HG03354 (cell line): ENCODE data around the gene TCF12.

Source experiments
- ATAC-seq: cut with Tn5 transposase; IDR thresholded peaks from one replicate; pipeline ENCODE4 v1.9.1; 2021; ENCODE audit warnings: mild to moderate bottlenecking; ENCODE audit not compliant: unreplicated experiment, poor library complexity, severe bottlenecking

The TCF12 gene

DNA sequence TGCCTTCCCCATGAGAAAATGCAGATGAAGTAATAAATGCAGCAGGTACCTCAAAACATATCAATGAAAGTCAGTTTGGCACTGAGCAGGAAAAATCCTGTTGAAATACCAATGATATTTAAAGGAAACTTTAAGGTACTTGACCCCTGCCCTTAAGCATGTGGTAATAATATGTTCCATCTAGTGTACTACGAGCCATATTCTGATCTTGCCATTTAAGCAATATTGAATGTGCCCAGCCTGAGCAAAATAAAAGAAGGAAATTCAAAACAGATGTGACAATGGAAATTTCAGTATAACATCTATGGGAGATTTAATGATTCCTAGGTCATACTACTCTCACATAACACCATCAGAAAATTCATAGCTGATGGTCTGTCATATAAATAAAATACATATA, 266.1 kb downstream of the TCF12 start:
- no peak for ATAC-seq

DNA sequence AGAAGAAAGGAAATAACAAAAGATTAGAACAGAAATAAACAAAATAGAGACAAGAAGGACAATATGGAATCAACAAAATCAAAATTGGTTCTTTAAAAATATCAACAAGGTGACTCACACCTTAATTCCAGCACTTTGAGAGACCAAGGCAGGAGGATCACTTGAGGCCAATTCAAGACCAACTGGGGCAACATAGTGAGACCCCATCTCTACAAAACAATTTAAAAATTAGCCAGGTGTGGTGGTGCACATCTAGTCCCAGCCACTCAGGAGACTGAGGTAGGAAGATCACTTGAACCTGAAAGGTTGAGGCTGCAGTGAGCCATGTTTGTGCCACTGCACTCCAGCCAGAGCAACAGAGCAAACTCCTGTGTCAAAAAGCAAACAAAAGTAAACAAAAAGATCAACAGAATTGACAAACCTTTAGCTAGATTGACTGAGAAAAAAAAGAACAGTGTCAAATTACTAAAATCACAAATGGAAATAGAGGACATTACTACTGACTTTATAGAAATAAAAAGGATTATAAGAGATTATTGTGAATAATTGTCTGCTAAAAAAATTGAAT, 267.1 kb downstream of the TCF12 start:
- ATAC-seq = no peak

DNA sequence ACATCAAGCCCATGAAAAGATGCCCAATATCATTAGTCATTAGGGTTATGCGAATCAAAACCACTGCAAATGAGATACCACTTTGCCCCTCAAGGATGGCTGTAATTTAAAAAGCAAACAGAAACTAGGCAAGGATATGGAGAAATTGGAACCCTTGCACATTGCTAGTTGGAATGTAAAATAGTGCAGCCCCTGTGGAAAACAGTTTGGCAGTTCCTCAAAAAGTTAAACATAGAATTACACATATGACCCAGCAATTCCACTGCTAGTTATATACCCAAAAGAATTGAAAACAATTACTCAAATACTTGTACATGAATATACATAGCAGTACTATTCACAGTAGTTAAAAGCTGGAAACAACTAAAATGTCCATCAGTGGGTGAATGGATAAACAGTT, 271.0 kb downstream of the TCF12 start:
- ATAC-seq = no peak

DNA sequence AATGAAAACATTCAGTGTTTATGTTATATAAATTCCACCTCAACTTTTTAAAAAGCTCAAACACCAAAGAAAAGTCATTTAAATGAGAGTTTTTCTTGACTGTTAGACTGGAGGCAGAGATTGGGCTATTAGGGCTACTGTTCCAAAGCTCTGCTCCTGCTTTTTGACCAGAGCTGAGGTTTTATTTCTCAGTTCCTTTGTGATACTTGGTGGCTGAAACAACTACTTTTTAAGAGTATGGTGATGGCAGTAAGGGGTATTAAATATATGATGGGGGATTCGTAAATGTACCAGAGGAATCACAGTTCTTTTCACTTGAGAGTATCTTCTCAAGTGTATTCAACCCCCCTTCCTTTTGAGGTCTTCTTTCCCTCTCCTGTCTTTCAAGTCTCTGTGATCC, 271.8 kb downstream of the TCF12 start:
- ATAC-seq = peak; percentile 52

DNA sequence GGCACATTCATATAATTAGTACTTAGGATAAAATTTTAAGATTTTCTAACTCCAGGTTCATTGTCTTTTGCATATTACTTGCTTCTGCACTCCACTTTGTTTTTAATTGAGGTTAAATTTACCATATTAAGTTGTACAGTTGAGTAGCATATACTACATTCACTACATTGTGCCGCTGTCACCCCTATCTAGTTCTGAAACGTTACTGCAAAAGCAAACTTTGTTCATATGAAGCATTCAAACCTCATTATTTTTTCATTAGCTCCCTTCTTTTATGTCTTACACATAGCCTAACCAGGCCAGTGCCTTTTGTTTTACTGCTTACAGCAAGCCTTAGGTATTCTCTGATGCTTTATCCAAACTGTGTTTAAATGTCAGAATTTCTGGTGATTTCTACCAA, 274.7 kb downstream of the TCF12 start:
- ATAC-seq = no peak

DNA sequence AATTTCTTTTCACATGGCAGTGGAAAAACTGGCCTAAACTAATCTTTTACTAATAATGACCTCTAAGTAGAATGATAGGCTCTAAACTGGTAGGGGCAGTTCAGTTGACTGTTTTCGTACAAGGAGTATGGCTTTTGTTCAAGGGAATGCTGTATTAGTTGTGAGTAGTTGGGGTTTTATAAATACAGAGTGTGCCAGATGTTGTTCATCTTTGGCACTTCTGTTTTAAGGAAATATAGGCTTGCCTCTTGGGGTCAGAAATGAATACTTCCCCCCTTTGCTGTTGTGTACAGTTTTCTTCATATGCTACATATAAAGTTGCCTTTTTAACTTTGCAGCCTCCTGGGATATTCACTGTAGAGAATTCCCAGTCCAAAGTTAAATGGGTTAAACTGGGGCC, 276.9 kb downstream of the TCF12 start:
- ATAC-seq = no peak

DNA sequence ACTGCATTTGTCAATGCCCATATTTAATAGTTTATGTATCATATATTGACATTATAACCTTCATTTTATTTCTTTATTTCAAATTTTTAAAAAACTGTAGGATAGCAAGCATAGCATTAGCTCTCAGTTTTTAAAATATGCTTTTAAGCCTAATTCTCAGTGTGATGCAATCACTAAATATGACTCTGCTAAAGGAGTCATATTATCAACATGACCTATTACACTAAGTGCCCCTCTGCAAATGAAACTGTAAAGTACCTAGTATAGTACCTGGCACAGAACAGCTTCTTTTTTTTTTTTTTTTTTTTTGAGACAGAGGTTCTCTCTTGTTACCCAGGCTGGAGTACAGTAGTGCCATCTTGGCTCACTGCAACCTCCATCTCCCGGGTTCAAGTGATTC, 278.4 kb downstream of the TCF12 start:
- no peak for ATAC-seq

DNA sequence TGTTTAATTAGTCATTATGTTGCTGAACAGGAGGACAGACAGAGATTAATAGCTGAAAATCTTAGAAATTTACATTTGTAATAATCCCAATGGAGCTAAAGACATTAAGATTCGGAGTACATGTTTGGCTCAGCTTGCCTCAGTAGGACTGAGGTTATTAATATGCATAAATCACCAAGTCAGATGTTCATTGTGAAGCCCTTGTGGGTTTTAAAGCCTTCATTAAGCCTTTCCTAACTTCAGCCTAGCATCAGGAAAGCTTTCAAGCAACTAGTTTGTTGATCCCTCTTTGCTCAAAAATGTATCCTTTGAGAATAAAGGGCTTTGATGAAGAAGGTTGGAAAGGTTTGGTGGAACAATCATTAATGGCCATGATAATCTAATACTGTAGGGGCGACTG, 279.7 kb downstream of the TCF12 start:
- no peak for ATAC-seq

DNA sequence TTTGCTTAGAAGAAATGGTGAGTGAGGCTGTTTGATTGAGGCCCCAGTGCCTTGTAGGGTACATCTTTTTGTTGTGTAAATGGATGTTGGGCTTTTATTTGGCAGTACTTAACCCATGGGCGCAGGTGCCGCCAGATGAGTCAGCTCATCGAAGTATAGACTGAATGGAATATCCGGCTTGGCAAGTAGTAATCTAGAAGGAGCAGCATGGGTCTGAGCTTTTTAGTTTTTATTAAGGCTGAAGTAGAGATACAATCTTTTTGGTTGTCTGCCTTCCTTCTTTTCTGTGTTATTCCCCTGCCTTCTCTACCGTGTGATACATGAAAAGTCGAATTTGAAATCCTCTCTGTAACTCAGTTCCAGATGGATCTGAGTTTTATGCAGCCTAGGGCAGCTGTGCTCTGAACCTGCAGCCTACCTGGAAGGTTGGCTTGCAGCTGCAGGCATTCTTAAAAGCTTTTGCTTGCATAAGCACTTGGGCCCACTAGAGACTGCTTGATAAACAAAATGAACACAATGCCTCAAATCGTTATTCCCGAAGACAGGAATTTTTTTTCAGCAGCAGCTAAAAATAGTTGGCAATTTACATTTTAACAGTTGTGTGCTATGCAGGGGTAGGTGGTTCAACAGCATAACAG, 280.3 kb downstream of the TCF12 start:
- ATAC-seq = no peak

DNA sequence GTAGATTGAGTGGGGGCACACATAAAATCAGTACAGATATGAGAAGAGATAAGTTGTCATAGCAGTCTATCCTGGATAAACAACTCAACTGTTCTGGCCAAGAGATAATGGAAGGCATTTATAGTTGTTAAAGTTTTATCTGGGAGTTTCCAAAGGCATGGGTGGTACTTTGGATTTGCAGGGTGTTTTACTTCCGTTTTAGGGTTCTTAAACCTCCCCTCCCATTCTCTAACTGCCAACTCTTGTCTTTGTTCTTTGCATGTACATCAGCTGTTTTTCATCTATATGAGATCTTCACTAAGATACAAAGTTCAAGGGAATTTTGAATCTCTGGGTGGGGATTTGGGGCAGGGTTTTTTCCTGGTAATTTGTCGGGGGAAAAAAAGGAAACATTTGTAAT, 283.1 kb downstream of the TCF12 start:
- no peak for ATAC-seq

DNA sequence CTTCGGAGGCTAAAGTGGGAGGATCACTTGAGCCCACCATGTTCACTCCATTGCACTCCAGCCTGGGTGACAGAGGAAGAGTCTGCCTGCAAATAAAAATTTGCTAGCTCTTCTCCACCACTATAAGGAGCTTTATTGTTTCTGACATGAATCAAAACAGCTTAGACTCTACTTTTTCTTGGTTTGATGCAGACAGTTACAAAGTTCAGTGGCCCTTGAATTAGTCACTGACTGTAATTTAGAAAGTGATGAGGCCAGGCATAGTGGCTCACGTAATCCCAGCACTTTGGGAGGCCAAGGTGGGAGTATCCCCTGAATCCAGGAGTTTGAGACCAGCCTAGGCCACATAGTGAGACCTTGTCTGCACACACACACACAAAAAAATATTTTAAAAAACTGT, 285.5 kb downstream of the TCF12 start:
- ATAC-seq = no peak

DNA sequence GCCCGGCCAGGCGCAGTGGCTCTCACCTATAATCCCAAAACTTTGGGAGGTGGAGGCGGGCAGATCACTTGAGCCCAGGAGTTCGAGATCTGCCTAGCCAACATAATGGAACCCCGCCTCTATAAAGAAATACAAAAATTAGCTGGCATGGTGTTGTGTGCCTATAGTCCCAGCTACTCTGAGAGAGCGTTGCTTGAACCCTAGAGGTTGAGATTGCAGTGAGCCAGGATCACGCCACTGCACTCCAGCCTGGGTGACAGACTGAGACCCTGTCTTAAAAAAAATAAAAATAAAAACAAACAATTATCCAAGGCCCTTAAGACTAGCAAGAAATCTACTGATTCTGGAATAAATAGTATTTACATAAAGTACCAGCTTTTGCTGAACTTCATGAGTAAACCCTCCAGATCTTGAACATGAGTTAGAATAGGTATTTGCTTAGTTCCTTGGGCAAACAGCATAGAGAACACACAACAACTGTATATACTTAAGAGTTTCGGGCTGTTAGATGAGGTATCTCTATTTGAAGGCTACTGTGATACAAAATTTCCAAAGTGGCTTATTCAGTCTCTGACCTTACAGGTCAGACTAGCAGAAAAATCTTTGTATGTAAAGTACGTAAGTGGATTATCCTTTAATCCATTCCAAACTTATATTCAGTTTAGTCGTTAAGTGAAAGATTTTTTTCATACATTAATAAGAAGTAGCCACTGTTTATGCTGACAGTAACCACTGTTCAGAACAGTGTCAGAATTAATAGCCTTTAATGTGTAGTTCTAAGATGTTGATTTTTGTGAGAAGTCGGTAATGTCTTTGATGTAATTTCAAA, 286.8 kb downstream of the TCF12 start:
- ATAC-seq = no peak

DNA sequence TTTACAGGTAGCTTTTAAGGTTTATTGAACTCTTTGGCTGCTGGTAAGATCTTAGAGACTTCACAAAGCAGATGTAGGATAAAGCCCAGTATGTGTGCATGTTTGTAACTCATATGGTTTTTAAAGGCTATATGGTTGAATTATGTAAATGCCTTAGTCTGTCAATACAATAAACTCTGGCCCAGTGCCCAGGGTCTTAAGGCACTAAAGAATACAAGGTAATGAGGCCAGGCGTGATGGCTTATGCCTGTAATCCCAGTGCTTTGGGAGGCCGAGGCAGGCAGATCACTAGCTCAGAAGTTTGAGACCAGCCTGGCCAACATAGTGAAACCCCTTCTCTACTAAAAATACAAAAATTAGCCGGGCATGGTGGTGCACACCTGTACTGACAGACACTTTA, 287.6 kb downstream of the TCF12 start:
- ATAC-seq = no peak

DNA sequence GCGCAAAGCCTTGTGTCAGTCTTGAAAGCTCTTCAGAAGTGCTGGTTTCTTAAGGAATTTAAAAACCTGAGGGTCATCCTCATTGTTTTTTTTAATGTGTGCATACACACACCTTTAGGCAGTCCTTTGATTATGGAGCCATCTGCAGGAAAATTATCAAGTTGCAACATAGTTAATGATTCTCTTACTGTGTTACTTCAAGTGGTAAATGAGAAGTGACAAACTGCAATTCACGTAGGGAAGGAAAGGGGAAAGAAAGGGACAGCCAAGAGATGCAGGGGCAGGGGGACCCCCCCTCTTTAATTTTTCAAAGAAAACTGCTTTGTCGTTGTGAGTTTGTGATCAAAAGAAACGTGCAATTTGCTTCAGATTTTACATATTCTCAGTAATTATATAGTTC, 295.4 kb downstream of the TCF12 start:
- peak; percentile 69 for ATAC-seq

DNA sequence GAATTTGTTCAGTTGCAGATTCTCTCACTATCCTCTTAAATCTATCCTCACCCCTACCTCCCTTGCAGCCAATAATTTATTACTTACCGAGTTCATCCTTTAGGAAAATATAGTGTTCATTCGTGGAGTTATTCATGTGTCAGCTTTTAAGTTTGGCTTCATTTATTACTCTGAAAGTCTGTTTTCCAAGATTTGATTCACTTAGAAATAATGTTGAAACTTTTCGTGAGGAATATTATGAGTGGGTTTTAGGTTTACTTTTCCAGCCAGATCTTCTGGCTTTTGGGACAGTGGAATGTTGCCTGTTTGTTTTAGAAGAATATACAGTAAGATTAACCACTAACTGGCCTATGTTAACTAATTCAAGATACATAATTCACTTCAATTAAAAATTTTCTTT, 296.9 kb downstream of the TCF12 start:
- ATAC-seq = no peak

DNA sequence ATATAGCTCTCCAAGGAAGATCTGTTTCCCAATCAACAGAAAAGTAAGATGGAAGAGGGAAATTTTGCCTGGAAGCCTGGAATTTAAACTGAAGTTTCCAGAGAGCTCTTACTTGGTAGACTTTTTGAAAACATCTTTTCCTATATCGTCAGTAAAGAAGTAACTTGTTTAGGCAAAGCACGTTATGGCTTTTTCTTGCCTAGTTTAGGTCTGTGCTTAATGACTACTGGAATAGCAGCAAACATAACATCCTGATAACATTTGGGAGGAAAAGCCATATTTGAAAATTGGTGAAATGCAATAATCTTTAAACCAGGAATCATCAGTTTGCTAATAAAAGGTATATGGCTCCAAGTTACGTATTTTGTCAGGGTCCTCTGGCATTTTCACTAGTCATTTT, 297.4 kb downstream of the TCF12 start:
- ATAC-seq = no peak

DNA sequence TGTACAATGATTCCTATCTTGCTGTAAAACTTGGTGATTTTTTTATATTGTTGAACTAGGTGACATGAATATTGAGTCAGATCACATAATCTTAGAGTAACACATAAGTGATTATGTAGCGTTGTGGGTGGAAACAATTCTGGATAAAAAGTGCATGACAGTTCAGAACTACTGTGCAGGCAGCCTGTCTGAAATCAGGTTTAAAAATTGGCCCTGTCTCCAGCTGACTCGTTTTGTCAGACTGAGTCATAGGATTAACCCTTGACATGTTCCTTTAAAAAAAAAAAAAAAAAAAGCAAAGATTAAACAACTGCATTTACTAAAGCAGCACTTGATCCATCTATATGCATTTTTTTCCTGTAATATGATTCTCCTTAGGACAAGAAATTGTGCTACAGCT, 297.8 kb downstream of the TCF12 start:
- no peak for ATAC-seq

DNA sequence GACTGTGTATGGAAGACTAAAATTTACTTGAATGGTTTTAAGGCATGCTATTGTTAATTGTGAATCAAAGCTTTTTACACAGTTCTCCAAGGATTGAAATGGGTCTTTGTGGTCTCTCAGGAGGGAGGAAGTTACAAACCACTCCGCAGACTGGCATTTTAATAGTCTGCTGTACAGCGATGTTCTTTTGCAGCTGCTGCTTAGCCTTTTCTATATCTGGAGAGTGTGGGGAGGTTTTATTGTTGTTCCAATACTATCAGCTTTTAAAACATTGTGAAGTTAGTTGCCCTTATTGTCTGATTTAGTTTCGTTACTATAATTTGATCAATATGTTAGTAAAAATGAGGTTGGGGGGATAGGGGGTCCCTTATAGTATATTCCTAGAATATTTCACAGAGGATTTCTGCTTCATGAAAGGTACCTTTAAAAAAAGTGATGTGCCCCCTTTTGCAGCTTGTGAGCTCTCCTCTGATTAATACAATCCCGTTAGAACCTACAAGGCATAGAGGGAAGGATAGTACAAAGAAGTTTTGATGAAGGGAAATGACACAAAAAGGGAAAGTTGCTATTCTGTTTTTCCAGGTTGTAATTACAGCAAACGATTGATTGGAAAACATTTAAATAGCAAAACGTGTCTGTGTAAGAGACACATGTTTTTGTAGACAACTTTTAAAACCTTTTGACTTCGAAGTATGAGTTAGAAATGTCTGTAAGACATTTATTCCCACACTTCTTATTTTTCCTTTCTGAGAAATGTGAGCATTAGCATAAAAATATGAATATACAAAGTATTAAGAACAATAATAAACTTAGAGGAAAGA, 299.5 kb downstream of the TCF12 start:
- ATAC-seq = no peak

DNA sequence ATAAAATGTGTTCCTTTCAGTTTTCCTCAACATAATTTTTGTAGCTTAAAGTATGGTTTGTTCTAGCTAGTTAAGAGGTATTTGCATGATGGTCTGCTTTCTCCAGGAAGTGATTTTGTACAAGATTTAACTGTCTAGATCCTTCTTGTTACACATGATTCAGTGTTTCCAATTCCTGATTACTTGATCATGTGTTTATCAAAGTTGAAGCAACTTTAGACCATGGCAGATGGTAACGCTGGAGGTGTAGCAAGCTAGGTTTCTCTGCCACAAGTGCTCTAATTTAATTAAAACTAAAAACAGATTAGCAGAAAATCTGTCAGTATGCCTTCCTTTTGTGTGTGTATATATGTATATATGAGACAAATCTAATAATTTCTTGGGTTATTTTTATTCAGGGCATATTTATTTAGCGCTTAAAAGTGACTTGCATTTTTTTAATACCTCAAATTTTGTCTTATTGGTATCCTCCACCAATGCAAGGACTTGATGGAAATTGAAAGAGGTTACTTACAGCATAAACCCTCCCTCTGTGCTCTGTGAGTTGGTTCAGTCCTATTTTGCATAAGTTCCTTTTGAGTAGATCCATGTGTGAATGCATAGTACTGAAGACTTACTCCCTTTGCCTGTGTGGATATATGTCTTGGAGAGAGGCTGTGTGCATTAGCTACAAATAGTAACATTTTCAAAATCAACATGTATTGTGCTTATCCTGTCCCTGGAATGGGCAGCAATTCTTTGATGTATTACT, 300.6 kb downstream of the TCF12 start:
- no peak for ATAC-seq

DNA sequence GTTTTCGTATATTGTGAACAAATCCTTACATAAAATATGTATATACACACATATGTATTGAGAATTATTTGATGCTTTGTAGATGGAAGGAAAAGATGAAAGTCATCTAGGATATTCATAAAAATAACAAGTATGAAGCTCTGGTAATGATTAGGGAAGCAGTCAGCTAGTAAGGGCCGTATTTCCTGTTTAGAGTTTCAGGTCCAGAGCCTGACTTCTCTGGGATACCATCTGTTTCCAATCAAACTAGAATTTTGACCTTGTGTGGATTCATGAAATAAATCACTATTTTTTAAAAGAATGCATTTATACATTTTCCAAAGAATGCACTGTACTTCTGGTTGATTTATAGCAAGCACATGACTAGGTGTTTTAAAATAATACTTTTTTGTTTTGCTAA, 301.8 kb downstream of the TCF12 start:
- ATAC-seq = no peak
